ENCODE results near the gene CDH1. TPM values are rescaled to one million over a fixed set of nuclear protein-coding genes. Genes with fewer than 3 reads are reported as not detected.
"Not testable (repeated sequence)": the region's sequence is repeated elsewhere in the genome, so short reads cannot be mapped to it uniquely, and the experiment has no call there.

The CDH1 gene
- total RNA-seq, 2 experiments from 2014 or later, result 2.4 to 3.1 TPM

- no peak for DNase-seq
- H3K27me3 Mint-ChIP-seq, result peaks cover 3% of the 10 kb centered on the region
- POLR2A ChIA-PET, result no interaction called here
- no peak overlapping the region for H3K4me3 Mint-ChIP-seq
- H3K36me3 Mint-ChIP-seq, result no peaks in the 10 kb centered on the region
- CTCF ChIA-PET, result interaction anchor here (1.2 kb wide), 2 partner anchors 86 to 102 kb away, joined by 3 to 5 read pairs; no protein-coding TSS in a partner anchor
- intact Hi-C loops (cut with micrococcal nuclease), result no loop called here
- no peaks in the 10 kb centered on the region for H3K9me3 Mint-ChIP-seq
- H3K4me1 Mint-ChIP-seq (ENCODE audit: low read depth), result no peaks in the 10 kb centered on the region
- H3K27ac Mint-ChIP-seq, result no peak overlapping the region
Measured at GRCh38 chr16:68806422-68806821, 69.3 kb downstream of the CDH1 start.

GRCh38 chr16:68806981-68807380, 69.9 kb downstream of the CDH1 start:
- ChIA-PET CTCF (interaction anchor here (1.2 to 3.5 kb wide), 3 partner anchors 87 to 217 kb away, joined by 3 to 17 read pairs (median 5); no protein-coding TSS in a partner anchor), POLR2A (no interaction called here)
- Mint-ChIP-seq H3K36me3 (no peaks in the 10 kb centered on the region), H3K9me3 (no peaks in the 10 kb centered on the region), H3K27me3 (peaks cover 3% of the 10 kb centered on the region), H3K27ac (no peak overlapping the region), H3K4me3 (no peak overlapping the region), H3K4me1 (ENCODE audit: low read depth) (no peaks in the 10 kb centered on the region)
- DNase-seq, result no peak
- intact Hi-C loops (cut with micrococcal nuclease), result no loop called here

DNA sequence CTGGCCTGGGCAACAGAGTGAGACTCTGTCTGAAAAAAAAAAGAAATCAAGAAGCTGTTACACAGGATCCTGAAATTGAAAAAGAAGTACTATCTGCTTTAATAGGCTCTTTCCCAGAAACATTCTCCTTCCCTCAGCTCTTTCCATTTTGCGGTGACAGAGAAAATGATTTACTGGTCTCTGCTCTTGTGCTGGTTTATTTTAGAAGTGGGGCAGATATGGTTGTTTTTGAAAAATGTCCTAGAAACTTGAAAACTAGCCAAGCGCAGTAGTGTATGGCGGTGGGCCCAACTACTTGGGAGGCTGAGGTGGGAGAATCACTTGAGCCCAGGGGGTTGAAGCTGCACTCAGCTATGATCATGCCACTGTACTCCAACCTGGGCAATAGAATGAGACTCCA, 77.4 kb downstream of the CDH1 start:
- CTCF ChIA-PET, result interaction anchor here (0.6 kb wide), 3 partner anchors 13 to 204 kb away, joined by 3 to 4 read pairs (median 4); no protein-coding TSS in a partner anchor
- H3K36me3 Mint-ChIP-seq, result no peaks in the 10 kb centered on the region
- no peak for DNase-seq
- H3K27ac Mint-ChIP-seq, result no peak overlapping the region
- intact Hi-C loops (cut with micrococcal nuclease), result no loop called here
- no peaks in the 10 kb centered on the region for H3K9me3 Mint-ChIP-seq
- no peaks in the 10 kb centered on the region for H3K4me1 Mint-ChIP-seq (ENCODE audit: low read depth)
- no peaks in the 10 kb centered on the region for H3K27me3 Mint-ChIP-seq
- POLR2A ChIA-PET, result no interaction called here
- H3K4me3 Mint-ChIP-seq, result no peak overlapping the region

DNA sequence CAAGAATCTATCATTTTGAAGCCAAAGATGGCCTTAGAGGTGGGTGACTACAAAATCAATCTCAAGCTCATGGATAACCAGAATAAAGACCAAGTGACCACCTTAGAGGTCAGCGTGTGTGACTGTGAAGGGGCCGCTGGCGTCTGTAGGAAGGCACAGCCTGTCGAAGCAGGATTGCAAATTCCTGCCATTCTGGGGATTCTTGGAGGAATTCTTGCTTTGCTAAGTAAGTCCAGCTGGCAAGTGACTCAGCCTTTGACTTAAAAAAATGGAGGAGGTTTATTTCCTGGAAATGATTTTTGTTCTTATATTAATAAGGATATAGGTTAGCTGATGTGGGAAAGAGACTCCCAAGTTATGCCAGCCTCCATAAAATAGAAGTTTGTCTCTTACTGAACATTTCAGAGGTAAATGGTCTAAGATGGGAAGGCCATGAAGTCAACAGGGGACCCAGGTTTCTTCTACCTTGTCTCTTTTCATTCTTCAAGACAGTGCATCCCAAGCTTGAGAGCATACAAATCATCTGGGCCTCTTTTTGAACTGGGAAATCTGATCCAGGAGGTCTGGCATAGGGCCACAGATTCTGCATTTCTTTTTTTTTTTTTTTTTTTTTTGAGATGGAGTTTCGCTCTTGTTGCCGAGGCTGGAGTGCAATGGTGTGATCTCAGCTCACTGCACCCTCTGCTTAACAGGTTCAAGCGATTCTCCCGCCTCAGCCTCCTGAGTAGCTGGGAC, 86.5 kb downstream of the CDH1 start:
- POLR2A ChIA-PET, result interaction anchor here (0.6 kb wide), 1 partner anchor 1524 kb away, joined by 5 read pairs; no protein-coding TSS in a partner anchor
- Mint-ChIP-seq H3K27ac (no peak overlapping the region), H3K4me3 (no peak overlapping the region), H3K9me3 (no peaks in the 10 kb centered on the region), H3K27me3 (no peaks in the 10 kb centered on the region), H3K36me3 (no peaks in the 10 kb centered on the region), H3K4me1 (ENCODE audit: low read depth) (no peaks in the 10 kb centered on the region)
- CTCF ChIA-PET, result no interaction called here
- DNase-seq, result no peak
- intact Hi-C loops (cut with micrococcal nuclease), result no loop called here

- Mint-ChIP-seq H3K4me1 (ENCODE audit: low read depth) (no peaks in the 10 kb centered on the region), H3K9me3 (no peaks in the 10 kb centered on the region), H3K27me3 (no peaks in the 10 kb centered on the region), H3K27ac (no peak overlapping the region), H3K36me3 (no peaks in the 10 kb centered on the region), H3K4me3 (no peak overlapping the region)
- POLR2A ChIA-PET, result no interaction called here
- DNase-seq, result no peak
- CTCF ChIA-PET, result no interaction called here
- intact Hi-C loops (cut with micrococcal nuclease), result no loop called here
Measured at GRCh38 chr16:68825427-68825826, 88.3 kb downstream of the CDH1 start.

DNA sequence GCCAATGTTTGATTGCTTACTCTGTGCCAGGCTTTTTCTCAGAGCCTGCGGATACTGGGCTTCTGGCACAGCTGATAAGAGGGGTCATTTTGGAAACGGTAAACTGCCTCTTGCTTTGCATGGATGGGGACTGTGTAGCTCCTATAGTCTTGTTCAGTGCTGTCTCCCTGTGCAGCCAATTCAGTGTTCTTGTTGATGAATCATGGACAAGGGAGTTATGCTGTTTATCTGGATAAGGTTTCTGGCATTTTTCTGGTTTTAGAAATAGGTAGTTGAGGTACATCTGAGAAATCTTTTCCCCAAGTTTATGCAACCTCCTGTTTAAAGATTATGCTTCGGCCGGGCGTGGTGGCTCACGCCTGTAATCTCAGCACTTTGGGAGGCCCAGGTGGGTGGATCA, 89.6 kb downstream of the CDH1 start:
- POLR2A ChIA-PET, result no interaction called here
- no peak overlapping the region for H3K27ac Mint-ChIP-seq
- intact Hi-C loops (cut with micrococcal nuclease), result no loop called here

GRCh38 chr16:68833251-68833650, 96.2 kb downstream of the CDH1 start:
- Mint-ChIP-seq H3K27me3 (no peaks in the 10 kb centered on the region), H3K4me3 (no peak overlapping the region), H3K27ac (no peak overlapping the region), H3K4me1 (ENCODE audit: low read depth) (no peaks in the 10 kb centered on the region), H3K9me3 (no peaks in the 10 kb centered on the region), H3K36me3 (no peaks in the 10 kb centered on the region)
- POLR2A ChIA-PET, result interaction anchor here (0.6 kb wide), 1 partner anchor 588 kb away, joined by 6 read pairs; the partner anchor contains the start of gene PLA2G15
- intact Hi-C loops (cut with micrococcal nuclease), result no loop called here
- DNase-seq, result no peak
- CTCF ChIA-PET, result interaction anchor here (0.5 to 1.1 kb wide), 2 partner anchors 10 to 19 kb away, joined by 4 to 5 read pairs; partner anchors contain the start of gene TANGO6

More for the DNA sequence above, 89.6 kb downstream of the CDH1 start:
- no peaks in the 10 kb centered on the region for H3K36me3 Mint-ChIP-seq
- DNase-seq, result no peak
- no peaks in the 10 kb centered on the region for H3K9me3 Mint-ChIP-seq
- CTCF ChIA-PET, result no interaction called here
- H3K4me1 Mint-ChIP-seq (ENCODE audit: low read depth), result no peaks in the 10 kb centered on the region
- no peaks in the 10 kb centered on the region for H3K27me3 Mint-ChIP-seq
- H3K4me3 Mint-ChIP-seq, result no peak overlapping the region

DNA sequence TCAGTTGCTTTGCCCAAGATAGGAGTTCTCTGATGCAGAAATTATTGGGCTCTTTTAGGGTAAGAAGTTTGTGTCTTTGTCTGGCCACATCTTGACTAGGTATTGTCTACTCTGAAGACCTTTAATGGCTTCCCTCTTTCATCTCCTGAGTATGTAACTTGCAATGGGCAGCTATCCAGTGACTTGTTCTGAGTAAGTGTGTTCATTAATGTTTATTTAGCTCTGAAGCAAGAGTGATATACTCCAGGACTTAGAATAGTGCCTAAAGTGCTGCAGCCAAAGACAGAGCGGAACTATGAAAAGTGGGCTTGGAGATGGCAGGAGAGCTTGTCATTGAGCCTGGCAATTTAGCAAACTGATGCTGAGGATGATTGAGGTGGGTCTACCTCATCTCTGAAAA, 97.5 kb downstream of the CDH1 start:
- CTCF ChIA-PET, result interaction anchor here (1.1 kb wide), 1 partner anchor 9 kb away, joined by 3 read pairs; no protein-coding TSS in a partner anchor
- no peaks in the 10 kb centered on the region for H3K9me3 Mint-ChIP-seq
- POLR2A ChIA-PET, result no interaction called here
- H3K4me1 Mint-ChIP-seq (ENCODE audit: low read depth), result no peaks in the 10 kb centered on the region
- no peaks in the 10 kb centered on the region for H3K36me3 Mint-ChIP-seq
- no peak overlapping the region for H3K4me3 Mint-ChIP-seq
- DNase-seq, result no peak
- intact Hi-C loops (cut with micrococcal nuclease), result no loop called here
- H3K27me3 Mint-ChIP-seq, result no peaks in the 10 kb centered on the region
- no peak overlapping the region for H3K27ac Mint-ChIP-seq

DNA sequence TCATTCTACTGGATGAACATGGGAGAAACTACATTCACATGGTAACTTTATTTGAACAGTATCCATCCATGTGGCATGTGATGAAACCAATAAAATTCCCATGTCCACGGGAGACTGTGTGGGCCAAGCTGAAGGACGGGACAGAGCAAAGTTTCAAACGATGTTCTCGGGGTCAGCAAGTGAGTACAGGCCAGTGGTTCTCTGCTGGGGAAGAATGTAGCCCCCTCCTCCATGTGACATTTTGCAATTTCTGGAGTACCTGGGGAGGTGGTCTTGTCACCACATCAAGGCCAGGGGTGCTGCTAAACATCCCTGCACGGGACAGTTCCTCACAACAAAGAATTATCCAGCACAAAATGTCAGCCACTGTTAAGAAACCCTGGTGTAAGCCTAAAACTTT, 98.9 kb downstream of the CDH1 start:
- POLR2A ChIA-PET, result no interaction called here
- Mint-ChIP-seq H3K27me3 (no peaks in the 10 kb centered on the region), H3K4me3 (no peak overlapping the region), H3K27ac (no peak overlapping the region), H3K4me1 (ENCODE audit: low read depth) (no peaks in the 10 kb centered on the region), H3K9me3 (no peaks in the 10 kb centered on the region), H3K36me3 (no peaks in the 10 kb centered on the region)
- intact Hi-C loops (cut with micrococcal nuclease), result no loop called here
- no peak for DNase-seq
- CTCF ChIA-PET, result no interaction called here

DNA sequence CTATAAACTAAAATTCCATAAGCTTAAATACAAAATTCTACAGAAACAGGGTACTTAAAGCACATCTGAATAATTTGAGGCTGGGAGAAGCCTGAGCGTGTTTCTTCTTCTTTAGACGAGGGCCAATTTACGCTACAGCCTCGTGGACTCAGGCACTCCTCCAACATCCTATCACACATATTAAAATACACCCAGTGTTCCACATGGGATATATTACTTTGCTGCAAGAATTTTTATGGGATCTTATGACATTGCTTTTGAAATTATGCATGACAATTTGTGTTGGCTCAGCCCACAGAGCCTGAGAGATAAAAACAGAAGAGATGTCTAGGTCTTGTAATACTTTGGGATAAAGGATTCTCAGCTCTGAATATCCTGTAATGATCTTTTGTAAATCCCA, 102.7 kb downstream of the CDH1 start:
- Mint-ChIP-seq H3K27me3 (no peaks in the 10 kb centered on the region), H3K36me3 (no peaks in the 10 kb centered on the region), H3K4me3 (no peak overlapping the region), H3K27ac (no peak overlapping the region), H3K9me3 (no peaks in the 10 kb centered on the region), H3K4me1 (ENCODE audit: low read depth) (peaks cover 9% of the 10 kb centered on the region)
- ChIA-PET POLR2A (no interaction called here), CTCF (interaction anchor here (1.1 to 1.9 kb wide), 2 partner anchors 8 to 249 kb away, joined by 3 to 5 read pairs; no protein-coding TSS in a partner anchor)
- no peak for DNase-seq
- intact Hi-C loops (cut with micrococcal nuclease), result loop anchor here (5.0 kb wide), 1 partner anchor 248 kb away; no protein-coding TSS in a partner anchor

DNA sequence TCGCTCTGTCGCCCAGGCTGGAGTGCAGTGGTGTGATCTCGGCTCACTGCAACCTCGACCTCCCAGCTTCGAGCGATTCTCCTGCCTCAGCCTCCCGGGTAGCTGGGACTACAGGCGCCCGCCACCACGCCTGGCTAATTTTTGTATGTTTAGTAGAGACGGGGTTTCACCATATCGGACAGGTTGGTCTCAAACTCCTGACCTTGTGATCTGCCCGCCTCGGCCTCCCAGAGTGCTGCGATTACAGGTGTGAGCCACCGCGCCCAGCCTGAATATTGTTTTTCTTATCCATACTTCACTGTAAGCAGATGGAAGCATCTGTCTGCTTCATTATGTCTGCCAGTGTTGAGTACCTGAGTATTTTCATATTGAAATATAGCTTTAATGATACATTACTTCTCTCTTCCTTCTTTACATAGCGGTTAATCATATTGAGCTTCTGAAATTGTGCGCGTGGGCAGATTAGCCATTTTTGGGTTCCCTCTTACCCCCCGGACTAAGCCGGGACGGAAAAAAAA, 105.9 kb downstream of the CDH1 start:
- POLR2A ChIA-PET, result interaction anchor here (0.6 kb wide), 1 partner anchor 183 kb away, joined by 3 read pairs; no protein-coding TSS in a partner anchor
- CTCF ChIA-PET, result interaction anchor here (0.6 to 4.9 kb wide), 7 partner anchors 9 to 322 kb away, joined by 3 to 26 read pairs (median 5); no protein-coding TSS in a partner anchor
- peak overlapping the region; percentile 85 for H3K27ac Mint-ChIP-seq
- intact Hi-C loops (cut with micrococcal nuclease), result loop anchor here (1.0 to 5.0 kb wide), 3 partner anchors 123 to 315 kb away; no protein-coding TSS in a partner anchor
- not testable (repeated sequence) for H3K9me3 Mint-ChIP-seq, DNase-seq, H3K27me3 Mint-ChIP-seq, H3K36me3 Mint-ChIP-seq
- peak overlapping the region; percentile 95 for H3K4me3 Mint-ChIP-seq
- H3K4me1 Mint-ChIP-seq (ENCODE audit: low read depth), result peaks cover 25% of the 10 kb centered on the region

DNA sequence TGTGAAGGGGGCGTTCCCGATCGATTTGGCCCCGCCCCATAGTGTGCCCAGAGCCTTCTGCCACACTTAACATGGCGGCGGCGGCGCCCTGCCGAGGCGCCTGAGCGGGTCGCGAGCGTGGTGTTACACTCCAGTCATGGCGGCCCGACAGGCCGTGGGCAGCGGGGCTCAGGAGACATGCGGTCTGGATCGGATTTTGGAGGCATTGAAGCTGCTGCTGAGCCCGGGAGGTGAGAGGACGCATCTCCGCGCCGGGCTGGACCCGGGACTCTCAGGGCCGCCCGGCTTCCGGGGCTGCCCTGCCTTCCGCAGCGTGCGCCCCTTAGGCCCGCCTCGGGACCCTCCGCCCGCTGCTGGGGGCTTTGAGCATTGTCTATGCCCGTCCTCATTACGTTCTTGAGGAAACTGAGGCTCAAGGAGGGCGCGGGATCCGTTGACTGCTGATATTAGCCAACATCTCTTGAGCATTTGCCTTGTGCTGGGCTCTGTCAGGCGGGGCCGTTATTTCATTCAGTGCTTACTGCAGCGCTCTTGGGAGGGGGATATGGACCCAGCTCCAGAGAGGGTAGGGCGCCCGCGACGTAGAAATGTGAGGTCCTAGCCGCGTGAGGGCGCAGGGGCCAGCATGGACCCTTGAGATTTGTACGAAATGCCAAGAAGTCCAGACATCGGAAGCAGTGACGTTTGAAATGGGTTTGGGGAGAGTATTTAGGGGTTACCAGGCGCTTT, 106.6 kb downstream of the CDH1 start, which contains the start of gene TANGO6:
TSS of gene TANGO6 (plus strand) at position 50 of the 729 bp plus-strand sequence. CDS start at position 137, 87 bp downstream.
- Mint-ChIP-seq H3K4me1 (ENCODE audit: low read depth) (peaks cover 25% of the 10 kb centered on the region), H3K9me3 (no peaks in the 10 kb centered on the region), H3K36me3 (peaks cover 8% of the 10 kb centered on the region), H3K27ac (peak within 1 kb of the TSS; percentile 85), H3K27me3 (no peaks in the 10 kb centered on the region), H3K4me3 (peak within 1 kb of the TSS; percentile 95)
- CTCF ChIA-PET, result interaction anchor here (0.6 to 4.9 kb wide), 11 partner anchors 9 to 445 kb away, joined by 3 to 26 read pairs (median 3); no protein-coding TSS in a partner anchor
- intact Hi-C loops (cut with micrococcal nuclease), result loop anchor here (1.0 to 5.0 kb wide), 3 partner anchors 123 to 315 kb away; no protein-coding TSS in a partner anchor
- peak; percentile 96 for DNase-seq
- POLR2A ChIA-PET, result interaction anchor here (0.6 kb wide), 1 partner anchor 183 kb away, joined by 3 read pairs; no protein-coding TSS in a partner anchor
